Measurements from ENCODE around the gene RPUSD2.

Gene RPUSD2

GRCh38 chr15:40584191-40584590 lies 15.1 kb downstream of the RPUSD2 start:
- no peak for DNase-seq
- no peaks in the 10 kb centered on the region for H3K79me1 ChIP-seq (ENCODE audit: low read length)
- no peak overlapping the region for H2BK5ac ChIP-seq (ENCODE audit: low read length)
- no peak overlapping the region for H2AK5ac ChIP-seq (ENCODE audit: low read length)
- H3K9ac ChIP-seq (ENCODE audit: low read length): no peak overlapping the region
- H2BK120ac ChIP-seq (ENCODE audit: low read depth, low read length): no peak overlapping the region
- no peaks in the 10 kb centered on the region for H3K4me1 ChIP-seq (ENCODE audit: control insufficient read depth, low read depth, low read length)
- no peaks in the 10 kb centered on the region for H3K27me3 ChIP-seq (ENCODE audit: insufficient read depth, low read length, poor library complexity)
- no peak overlapping the region for H3K23ac ChIP-seq (ENCODE audit: low read length)
- H3K56ac ChIP-seq (ENCODE audit: low read length): no peak overlapping the region
- H3K79me2 ChIP-seq (ENCODE audit: control insufficient read depth, insufficient read depth, low read length): no peaks in the 10 kb centered on the region
- H3K4me3 ChIP-seq (ENCODE audit: low read length): no peak overlapping the region
- H3K18ac ChIP-seq (ENCODE audit: low read length): no peak overlapping the region
- H4K8ac ChIP-seq (ENCODE audit: low read depth, low read length): no peak overlapping the region
- H3K27ac ChIP-seq (ENCODE audit: low read depth, low read length): no peak overlapping the region
- no peak overlapping the region for H3K4ac ChIP-seq (ENCODE audit: low read depth, low read length)
- no CpG with 5 or more reads among the region's 2 CpGs for WGBS (ENCODE audit: extremely low coverage, insufficient coverage, low lambda C conversion rate)
- H4K5ac ChIP-seq (ENCODE audit: low read length): no peak overlapping the region
- H3K36me3 ChIP-seq (ENCODE audit: control insufficient read depth, insufficient read depth, low read length): no peaks in the 10 kb centered on the region
- H2BK15ac ChIP-seq (replicated peaks; ENCODE audit: low read depth): no peak overlapping the region
- H3K4me2 ChIP-seq (ENCODE audit: low read length): no peak overlapping the region

GRCh38 chr15:40590667-40591050 lies 21.6 kb downstream of the RPUSD2 start:
- no peak overlapping the region for H3K4ac ChIP-seq (ENCODE audit: low read depth, low read length)
- peak; percentile 29 for DNase-seq
- H3K79me2 ChIP-seq (ENCODE audit: control insufficient read depth, insufficient read depth, low read length): no peaks in the 10 kb centered on the region
- no peak overlapping the region for H3K4me3 ChIP-seq (ENCODE audit: low read length)
- no peak overlapping the region for H3K27ac ChIP-seq (ENCODE audit: low read depth, low read length)
- no peak overlapping the region for H2BK5ac ChIP-seq (ENCODE audit: low read length)
- H3K4me1 ChIP-seq (ENCODE audit: control insufficient read depth, low read depth, low read length): no peaks in the 10 kb centered on the region
- H4K5ac ChIP-seq (ENCODE audit: low read length): no peak overlapping the region
- WGBS (ENCODE audit: extremely low coverage, insufficient coverage, low lambda C conversion rate): no CpG with 5 or more reads among the region's 12 CpGs
- H3K56ac ChIP-seq (ENCODE audit: low read length): no peak overlapping the region
- no peak overlapping the region for H2BK120ac ChIP-seq (ENCODE audit: low read depth, low read length)
- H3K4me2 ChIP-seq (ENCODE audit: low read length): no peak overlapping the region
- no peaks in the 10 kb centered on the region for H3K27me3 ChIP-seq (ENCODE audit: insufficient read depth, low read length, poor library complexity)
- H4K8ac ChIP-seq (ENCODE audit: low read depth, low read length): no peak overlapping the region
- no peaks in the 10 kb centered on the region for H3K79me1 ChIP-seq (ENCODE audit: low read length)
- no peak overlapping the region for H3K18ac ChIP-seq (ENCODE audit: low read length)
- H3K36me3 ChIP-seq (ENCODE audit: control insufficient read depth, insufficient read depth, low read length): no peaks in the 10 kb centered on the region
- no peak overlapping the region for H3K9ac ChIP-seq (ENCODE audit: low read length)
- H3K23ac ChIP-seq (ENCODE audit: low read length): no peak overlapping the region
- no peak overlapping the region for H2BK15ac ChIP-seq (replicated peaks; ENCODE audit: low read depth)
- H2AK5ac ChIP-seq (ENCODE audit: low read length): no peak overlapping the region

GRCh38 chr15:40591389-40591788 lies 22.3 kb downstream of the RPUSD2 start:
- Histone ChIP-seq H3K4me2 (ENCODE audit: low read length) (no peak overlapping the region), H3K9ac (ENCODE audit: low read length) (no peak overlapping the region), H3K79me2 (ENCODE audit: control insufficient read depth, insufficient read depth, low read length) (no peaks in the 10 kb centered on the region), H3K79me1 (ENCODE audit: low read length) (peaks cover 3% of the 10 kb centered on the region), H3K4ac (ENCODE audit: low read depth, low read length) (no peak overlapping the region), H4K5ac (ENCODE audit: low read length) (no peak overlapping the region), H2BK15ac (replicated peaks; ENCODE audit: low read depth) (no peak overlapping the region), H2BK120ac (ENCODE audit: low read depth, low read length) (no peak overlapping the region), H2BK5ac (ENCODE audit: low read length) (no peak overlapping the region), H3K27me3 (ENCODE audit: insufficient read depth, low read length, poor library complexity) (no peaks in the 10 kb centered on the region), H3K27ac (ENCODE audit: low read depth, low read length) (no peak overlapping the region), H3K23ac (ENCODE audit: low read length) (no peak overlapping the region), H3K4me3 (ENCODE audit: low read length) (no peak overlapping the region), H4K8ac (ENCODE audit: low read depth, low read length) (no peak overlapping the region), H2AK5ac (ENCODE audit: low read length) (no peak overlapping the region), H3K18ac (ENCODE audit: low read length) (no peak overlapping the region), H3K56ac (ENCODE audit: low read length) (peak overlapping the region; percentile 42), H3K36me3 (ENCODE audit: control insufficient read depth, insufficient read depth, low read length) (no peaks in the 10 kb centered on the region), H3K4me1 (ENCODE audit: control insufficient read depth, low read depth, low read length) (no peaks in the 10 kb centered on the region)
- no CpG with 5 or more reads among the region's 8 CpGs for WGBS (ENCODE audit: extremely low coverage, insufficient coverage, low lambda C conversion rate)
- DNase-seq: peak; percentile 41

- no peak overlapping the region for H3K23ac ChIP-seq (ENCODE audit: low read length)
- no peak for DNase-seq
- WGBS (ENCODE audit: extremely low coverage, insufficient coverage, low lambda C conversion rate): no CpG with 5 or more reads among the region's 2 CpGs
- no peak overlapping the region for H3K56ac ChIP-seq (ENCODE audit: low read length)
- no peak overlapping the region for H2BK120ac ChIP-seq (ENCODE audit: low read depth, low read length)
- no peak overlapping the region for H3K4me3 ChIP-seq (ENCODE audit: low read length)
- H3K4me2 ChIP-seq (ENCODE audit: low read length): no peak overlapping the region
- H3K9ac ChIP-seq (ENCODE audit: low read length): no peak overlapping the region
- no peak overlapping the region for H3K18ac ChIP-seq (ENCODE audit: low read length)
- H3K36me3 ChIP-seq (ENCODE audit: control insufficient read depth, insufficient read depth, low read length): no peaks in the 10 kb centered on the region
- no peak overlapping the region for H4K8ac ChIP-seq (ENCODE audit: low read depth, low read length)
- no peak overlapping the region for H3K27ac ChIP-seq (ENCODE audit: low read depth, low read length)
- H3K79me1 ChIP-seq (ENCODE audit: low read length): peaks cover 5% of the 10 kb centered on the region
- H2BK5ac ChIP-seq (ENCODE audit: low read length): no peak overlapping the region
- H3K4ac ChIP-seq (ENCODE audit: low read depth, low read length): no peak overlapping the region
- H2BK15ac ChIP-seq (replicated peaks; ENCODE audit: low read depth): no peak overlapping the region
- H3K79me2 ChIP-seq (ENCODE audit: control insufficient read depth, insufficient read depth, low read length): peaks cover 2% of the 10 kb centered on the region
- no peak overlapping the region for H4K5ac ChIP-seq (ENCODE audit: low read length)
- H3K27me3 ChIP-seq (ENCODE audit: insufficient read depth, low read length, poor library complexity): no peaks in the 10 kb centered on the region
- no peak overlapping the region for H2AK5ac ChIP-seq (ENCODE audit: low read length)
- no peaks in the 10 kb centered on the region for H3K4me1 ChIP-seq (ENCODE audit: control insufficient read depth, low read depth, low read length)
These were observed 24.1 kb downstream of the RPUSD2 start for GRCh38 chr15:40593165-40593564.

- Histone ChIP-seq H3K4me2 (ENCODE audit: low read length) (peak within 1 kb of the TSS; percentile 67), H3K79me1 (ENCODE audit: low read length) (peaks cover 6% of the 10 kb centered on the region), H3K18ac (ENCODE audit: low read length) (peak within 1 kb of the TSS; percentile 64), H3K79me2 (ENCODE audit: control insufficient read depth, insufficient read depth, low read length) (peaks cover 2% of the 10 kb centered on the region), H2BK5ac (ENCODE audit: low read length) (peak within 1 kb of the TSS; percentile 69), H3K23ac (ENCODE audit: low read length) (no peak within 1 kb of the TSS), H3K36me3 (ENCODE audit: control insufficient read depth, insufficient read depth, low read length) (no peaks in the 10 kb centered on the region), H2AK5ac (ENCODE audit: low read length) (no peak within 1 kb of the TSS), H3K4me3 (ENCODE audit: low read length) (peak within 1 kb of the TSS; percentile 94), H4K8ac (ENCODE audit: low read depth, low read length) (no peak within 1 kb of the TSS), H2BK15ac (replicated peaks; ENCODE audit: low read depth) (no peak within 1 kb of the TSS), H4K5ac (ENCODE audit: low read length) (peak within 1 kb of the TSS; percentile 97), H3K56ac (ENCODE audit: low read length) (peak within 1 kb of the TSS; percentile 93), H3K4me1 (ENCODE audit: control insufficient read depth, low read depth, low read length) (no peaks in the 10 kb centered on the region), H3K4ac (ENCODE audit: low read depth, low read length) (peak within 1 kb of the TSS; percentile 88), H3K27me3 (ENCODE audit: insufficient read depth, low read length, poor library complexity) (no peaks in the 10 kb centered on the region), H2BK120ac (ENCODE audit: low read depth, low read length) (no peak within 1 kb of the TSS), H3K9ac (ENCODE audit: low read length) (peak within 1 kb of the TSS; percentile 88), H3K27ac (ENCODE audit: low read depth, low read length) (peak within 1 kb of the TSS; percentile 96)
- peak; percentile 97 for DNase-seq
- no CpG with 5 or more reads among the region's 41 CpGs for WGBS (ENCODE audit: extremely low coverage, insufficient coverage, low lambda C conversion rate)
These were observed 24.7 kb downstream of the RPUSD2 start, which contains the start of gene KNL1 for GRCh38 chr15:40593588-40594428. KNL1 (plus strand) TSS chr15:40594249; CDS start chr15:40602932, 8,683 bp downstream.
